GM12872 (cell line): ENCODE data around the gene USP10.

Experiments used
- CTCF ChIP-seq: IDR thresholded peaks from 3 replicates; pipeline ENCODE4 v1.5.1; 2011; ENCODE audit warnings: low read depth, mild to moderate bottlenecking, low read length, moderate library complexity; ENCODE audit not compliant: insufficient read depth

The USP10 gene

DNA sequence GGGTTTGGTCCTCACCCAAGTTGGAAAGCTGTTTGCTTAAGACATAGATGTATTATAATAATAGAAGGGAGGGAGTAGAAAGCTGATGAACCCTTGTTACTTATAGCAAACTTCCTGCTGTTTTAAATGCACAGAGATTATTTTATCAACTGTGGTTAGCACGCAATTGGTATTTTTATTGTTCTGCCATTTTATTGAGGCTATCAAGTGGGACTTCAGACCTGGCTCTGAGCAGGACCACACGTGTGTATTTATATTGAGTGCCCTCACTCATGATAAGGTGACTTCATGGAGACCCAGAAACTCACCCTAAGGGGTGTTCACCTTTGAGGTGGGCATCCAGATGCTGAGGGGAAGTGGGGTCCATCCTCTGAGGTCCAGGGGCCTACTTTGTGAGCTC is 34.4 kb upstream of the USP10 start:
- no peak for TF ChIP-seq CTCF

DNA sequence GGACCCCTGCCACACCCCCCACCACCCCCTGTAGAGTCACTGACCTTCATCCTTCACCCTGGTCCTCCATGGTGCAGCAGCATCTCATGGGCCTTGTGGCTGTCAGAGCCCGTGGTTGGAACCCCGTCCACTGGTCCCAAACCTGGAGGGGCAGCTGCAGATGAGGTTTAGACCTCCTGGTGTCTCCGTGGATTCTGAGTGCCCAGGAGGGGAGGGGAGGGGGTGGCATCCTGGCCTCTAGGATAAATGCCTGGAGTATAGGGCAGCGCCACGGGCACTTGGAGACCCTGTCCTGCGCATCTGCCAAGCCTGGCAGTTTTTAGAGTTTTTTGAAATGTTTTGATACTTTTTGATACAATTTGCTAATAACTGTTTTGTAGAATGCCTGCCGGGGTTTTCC is 34.0 kb upstream of the USP10 start:
- no peak for TF ChIP-seq CTCF

GRCh38 chr16:84667600-84668309 is 32.0 kb upstream of the USP10 start:
- TF ChIP-seq CTCF, result no peak

DNA sequence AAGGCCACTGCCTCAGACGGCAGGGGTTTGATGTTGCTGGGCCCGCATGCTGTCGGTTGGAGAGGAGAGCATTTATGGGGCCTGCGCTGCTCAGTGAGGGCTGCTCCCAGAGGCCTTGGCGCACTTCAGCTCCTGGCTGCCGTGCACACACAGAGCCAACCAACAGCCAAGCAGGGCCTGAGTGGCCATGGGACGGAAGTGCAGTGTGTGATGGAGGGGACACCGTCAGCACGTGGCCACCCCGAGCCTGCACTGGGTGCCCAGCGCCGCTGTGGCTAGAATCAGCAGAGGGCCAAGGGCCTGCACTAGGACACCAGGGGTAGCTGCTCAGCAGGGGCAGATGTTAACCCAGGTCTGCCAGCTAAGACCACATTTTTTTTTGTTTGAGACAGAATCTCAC is 29.7 kb upstream of the USP10 start:
- TF ChIP-seq CTCF, result no peak

GRCh38 chr16:84672276-84673202 is 27.3 kb upstream of the USP10 start:
- TF ChIP-seq CTCF, result peak; percentile 97

GRCh38 chr16:84673203-84673535 is 26.6 kb upstream of the USP10 start:
- TF ChIP-seq CTCF, result no peak

DNA sequence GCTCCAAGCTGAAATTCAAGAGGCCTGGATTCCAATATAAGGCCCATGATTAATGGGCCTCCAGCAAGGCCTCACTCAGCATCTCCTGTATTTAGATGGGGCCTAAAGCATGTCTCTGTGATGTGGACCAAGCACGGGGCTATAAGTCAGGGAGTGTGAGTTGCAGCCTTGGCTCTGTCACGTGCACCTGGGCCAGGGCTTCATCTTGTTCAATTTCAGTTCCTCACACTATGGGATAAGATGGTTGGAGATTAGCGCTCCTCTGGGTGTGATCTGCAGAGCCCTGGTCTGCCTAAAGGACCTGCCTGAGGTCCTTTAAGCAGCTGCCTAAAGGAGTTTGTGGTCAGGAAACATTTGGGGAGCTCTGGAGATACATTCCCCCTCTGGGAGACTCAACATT is 26.2 kb upstream of the USP10 start:
- TF ChIP-seq CTCF, result no peak
